H9 (cell line): ENCODE data around the gene PPP3CA. TPM values are rescaled to one million over a fixed set of nuclear protein-coding genes. Genes with fewer than 3 reads are reported as not detected.
A peak's percentile ranks its signal among the peaks of the same experiment; 100 is the strongest.

ENCODE experiments used
- DNase-seq: peaks from one replicate; pipeline ENCODE4 v3.0.0-alpha.2; 2017
- H2AFZ ChIP-seq: one replicate; pipeline ENCODE4 v1.6.1; 2013; ENCODE audit warnings: mild to moderate bottlenecking, low read length, control low read depth, moderate library complexity
- H2AK5ac ChIP-seq: 2 replicates; pipeline ENCODE4 v1.6.1; 2013; ENCODE audit warnings: low read length, control low read depth, mixed read lengths; ENCODE audit not compliant: insufficient read length
- H2BK120ac ChIP-seq: one replicate; pipeline ENCODE4 v1.6.1; 2013; ENCODE audit warnings: low read depth, mild to moderate bottlenecking, low read length, control low read depth, inconsistent platforms; ENCODE audit not compliant: poor library complexity, severe bottlenecking
- H2BK12ac ChIP-seq: 2 replicates; pipeline ENCODE4 v1.6.1; 2013; ENCODE audit warnings: low read length, control low read depth, mixed read lengths, low read depth; ENCODE audit not compliant: insufficient read length
- H2BK15ac ChIP-seq: 2 replicates; pipeline ENCODE4 v1.6.1; 2013; ENCODE audit warnings: low read depth, low read length, control low read depth
- H2BK20ac ChIP-seq: one replicate; pipeline ENCODE4 v1.6.1; 2013; ENCODE audit warnings: low read depth, mild to moderate bottlenecking, low read length, control low read depth, inconsistent platforms; ENCODE audit not compliant: poor library complexity, severe bottlenecking
- H2BK5ac ChIP-seq: 2 replicates; pipeline ENCODE4 v1.6.1; 2013; ENCODE audit warnings: low read length, control low read depth, mixed read lengths; ENCODE audit not compliant: insufficient read length
- H3K14ac ChIP-seq: 2 replicates; pipeline ENCODE4 v1.6.1; 2013; ENCODE audit warnings: low read length, control low read depth; ENCODE audit not compliant: insufficient read depth
- H3K18ac ChIP-seq: 2 replicates; pipeline ENCODE4 v1.6.1; 2013; ENCODE audit warnings: low read depth, mild to moderate bottlenecking, mixed read lengths, low read length, control low read depth; ENCODE audit not compliant: insufficient read length
- H3K23ac ChIP-seq: 2 replicates; pipeline ENCODE4 v1.6.1; 2013; ENCODE audit warnings: low read length, control low read depth, mixed read lengths, low read depth; ENCODE audit not compliant: insufficient read length
- H3K23me2 ChIP-seq: 2 replicates; pipeline ENCODE4 v1.6.1; 2013; ENCODE audit warnings: low read depth, mild to moderate bottlenecking, mixed read lengths, low read length, control low read depth; ENCODE audit not compliant: insufficient read length, poor library complexity, severe bottlenecking
- H3K27ac ChIP-seq: 2 replicates; pipeline ENCODE4 v1.5.1; 2013; ENCODE audit warnings: low read length, control low read depth, mixed read lengths, low read depth; ENCODE audit not compliant: insufficient read length
- H3K27me3 ChIP-seq: 2 replicates; pipeline ENCODE4 v1.6.1; 2013; ENCODE audit warnings: low read length, control low read depth, inconsistent platforms; ENCODE audit not compliant: insufficient read depth
- H3K4ac ChIP-seq: 2 replicates; pipeline ENCODE4 v1.6.1; 2013; ENCODE audit warnings: low read depth, mild to moderate bottlenecking, control low read depth, inconsistent platforms, low read length, moderate library complexity
- H3K4me1 ChIP-seq: 2 replicates; pipeline ENCODE4 v1.6.1; 2013; ENCODE audit warnings: low read length, control low read depth, inconsistent platforms; ENCODE audit not compliant: insufficient read depth
- H3K4me2 ChIP-seq: 2 replicates; pipeline ENCODE4 v1.6.1; 2013; ENCODE audit warnings: low read length, control low read depth, mixed read lengths; ENCODE audit not compliant: insufficient read length, insufficient read depth
- H3K56ac ChIP-seq: 2 replicates; pipeline ENCODE4 v1.6.1; 2013; ENCODE audit warnings: low read depth, mild to moderate bottlenecking, mixed read lengths, low read length, control low read depth; ENCODE audit not compliant: insufficient read length
- H3K79me1 ChIP-seq: 2 replicates; pipeline ENCODE4 v1.6.1; 2013; ENCODE audit warnings: low read depth, mild to moderate bottlenecking, moderate library complexity, low read length, control low read depth, inconsistent platforms; ENCODE audit not compliant: insufficient read depth, poor library complexity, severe bottlenecking
- H3K79me2 ChIP-seq: 2 replicates; pipeline ENCODE4 v1.6.1; 2013; ENCODE audit warnings: low read length, control low read depth, inconsistent platforms; ENCODE audit not compliant: insufficient read depth
- H3K9ac ChIP-seq: 2 replicates; pipeline ENCODE4 v1.6.1; 2013; ENCODE audit warnings: low read length, control low read depth, mixed read lengths; ENCODE audit not compliant: insufficient read length; ENCODE audit errors: extremely low read depth
- H3K9me3 ChIP-seq: one replicate; pipeline ENCODE4 v1.6.1; 2013; ENCODE audit warnings: low read depth, low read length, inconsistent platforms; ENCODE audit not compliant: control insufficient read depth
- H3T11ph ChIP-seq: one replicate; pipeline ENCODE4 v1.6.1; 2013; ENCODE audit warnings: mild to moderate bottlenecking, low read length, control low read depth, inconsistent platforms
- H4K20me1 ChIP-seq: one replicate; pipeline ENCODE4 v1.6.1; 2013; ENCODE audit not compliant: control insufficient read depth, insufficient read length, insufficient read depth
- H4K5ac ChIP-seq: 2 replicates; pipeline ENCODE4 v1.6.1; 2013; ENCODE audit warnings: low read depth, mild to moderate bottlenecking, mixed read lengths, low read length, control low read depth; ENCODE audit not compliant: insufficient read length
- H4K8ac ChIP-seq: replicated peaks from 2 replicates; pipeline ENCODE4 v1.6.1; 2013; ENCODE audit warnings: low read length, control low read depth, mixed read lengths, low read depth; ENCODE audit not compliant: insufficient read length
- H4K91ac ChIP-seq: 2 replicates; pipeline ENCODE4 v1.6.1; 2013; ENCODE audit warnings: low read depth, mild to moderate bottlenecking, moderate library complexity, mixed read lengths, low read length, control low read depth; ENCODE audit not compliant: insufficient read length
- H3K27ac Mint-ChIP-seq, 3 experiments: 2 replicates in 2 of 3; 3 replicates in 1 of 3; pipeline ENCODE4 v1.8.0; 2020 to 2021; ENCODE audit warnings: mixed read lengths in 3 of 3, mild to moderate bottlenecking in 1 of 3, moderate library complexity in 1 of 3
- H3K27me3 Mint-ChIP-seq: 2 replicates; pipeline ENCODE4 v1.8.0; 2021; ENCODE audit warnings: low read depth, mild to moderate bottlenecking, moderate library complexity, mixed read lengths
- H3K36me3 Mint-ChIP-seq, 3 experiments: 2 replicates in 2 of 3; 3 replicates in 1 of 3; pipeline ENCODE4 v1.8.0; 2020 to 2021; ENCODE audit warnings: low read depth in 3 of 3, mixed read lengths in 3 of 3; ENCODE audit not compliant: insufficient read depth in 1 of 3
- H3K4me1 Mint-ChIP-seq, 2 experiments: 2 replicates each; pipeline ENCODE4 v1.8.0; 2020; ENCODE audit warnings: mixed read lengths in 2 of 2
- H3K4me3 Mint-ChIP-seq, 2 experiments: 2 replicates in 1 of 2; 3 replicates in 1 of 2; pipeline ENCODE4 v1.8.0; 2020 to 2021; ENCODE audit warnings: mild to moderate bottlenecking in 2 of 2, mixed read lengths in 2 of 2, moderate library complexity in 1 of 2
- H3K9me3 Mint-ChIP-seq, 2 experiments: 2 replicates in 1 of 2; 3 replicates in 1 of 2; pipeline ENCODE4 v1.8.0; 2020; ENCODE audit warnings: mild to moderate bottlenecking in 2 of 2, mixed read lengths in 2 of 2, moderate library complexity in 1 of 2
- CTCF ChIP-seq: fragments of 200-600 bp; sonication (generic); conservative IDR thresholded peaks from 3 replicates; pipeline ENCODE4 v1.8.0; 2021; ENCODE audit warnings: antibody characterized with exemption, mild to moderate bottlenecking
- WGBS: extraction: QIAGEN DNeasy Blood & Tissue Kit; methylation state at CpG from one replicate; pipeline ENCODE4 v1.1.7; 2013; ENCODE audit warnings: missing lambda C conversion rate, low lambda C conversion rate, mixed read lengths; ENCODE audit not compliant: insufficient read length; ENCODE audit errors: extremely low coverage; 5-methylcytosine and 5-hydroxymethylcytosine counted together
- total RNA-seq: library from RNA; stranded (reverse); gene quantifications from 2 replicates; pipeline ENCODE4 v1.2.1, GENCODE V29; 2021

PPP3CA gene
- total RNA-seq, 1 experiment from 2014 or later: 16.8 TPM

- Histone ChIP-seq H3K79me1 (no peaks in the 10 kb centered on the region), H3K56ac (no peak overlapping the region), H3K27me3 (no peaks in the 10 kb centered on the region), H2AFZ (no peak overlapping the region), H3T11ph (no peak overlapping the region), H2BK120ac (no peak overlapping the region), H2BK20ac (no peak overlapping the region), H3K27ac (no peak overlapping the region), H4K91ac (no peak overlapping the region), H3K9me3 (no peaks in the 10 kb centered on the region), H3K79me2 (no peaks in the 10 kb centered on the region), H2BK12ac (no peak overlapping the region), H3K18ac (no peak overlapping the region), H4K5ac (no peak overlapping the region), H3K4ac (no peak overlapping the region), H3K4me1 (no peaks in the 10 kb centered on the region; the same call in 1 of the 2 replicates), H4K20me1 (no peaks in the 10 kb centered on the region), H3K9ac (no peak overlapping the region), H2AK5ac (no peak overlapping the region), H2BK15ac (no peak overlapping the region), H2BK5ac (no peak overlapping the region), H3K23me2 (no peaks in the 10 kb centered on the region), H4K8ac (no peak overlapping the region), H3K14ac (no peak overlapping the region), H3K4me2 (no peak overlapping the region), H3K23ac (no peak overlapping the region)
- peaks cover 0 to 5% of the 10 kb centered on the region in 2 experiments; a peak in 2 of 5 replicates for H3K9me3 Mint-ChIP-seq
- no peak overlapping the region for H3K4me3 Mint-ChIP-seq
- H3K27me3 Mint-ChIP-seq: no peaks in the 10 kb centered on the region
- WGBS: no CpG with 5 or more reads among the region's 8 CpGs
- DNase-seq: no peak
- H3K4me1 Mint-ChIP-seq: peaks cover 3 to 12% of the 10 kb centered on the region in 2 experiments; a peak in 2 of 4 replicates
- peaks cover 0 to 12% (median 0%) of the 10 kb centered on the region in 3 experiments; a peak in 3 of 7 replicates for H3K36me3 Mint-ChIP-seq
- peak overlapping the region in 1 of 3 experiments; percentile 21; a peak in 1 of 7 replicates for H3K27ac Mint-ChIP-seq
- no peak for TF ChIP-seq CTCF
Measured at GRCh38 chr4:101136373-101137370, 210.7 kb downstream of the PPP3CA start.
